ENCODE data around the gene SLC6A19. TPM values are rescaled to one million over a fixed set of nuclear protein-coding genes. Genes with fewer than 3 reads are reported as not detected.

SLC6A19 gene
- total RNA-seq, 1 experiment from 2014 or later, result 0.29 TPM

DNA sequence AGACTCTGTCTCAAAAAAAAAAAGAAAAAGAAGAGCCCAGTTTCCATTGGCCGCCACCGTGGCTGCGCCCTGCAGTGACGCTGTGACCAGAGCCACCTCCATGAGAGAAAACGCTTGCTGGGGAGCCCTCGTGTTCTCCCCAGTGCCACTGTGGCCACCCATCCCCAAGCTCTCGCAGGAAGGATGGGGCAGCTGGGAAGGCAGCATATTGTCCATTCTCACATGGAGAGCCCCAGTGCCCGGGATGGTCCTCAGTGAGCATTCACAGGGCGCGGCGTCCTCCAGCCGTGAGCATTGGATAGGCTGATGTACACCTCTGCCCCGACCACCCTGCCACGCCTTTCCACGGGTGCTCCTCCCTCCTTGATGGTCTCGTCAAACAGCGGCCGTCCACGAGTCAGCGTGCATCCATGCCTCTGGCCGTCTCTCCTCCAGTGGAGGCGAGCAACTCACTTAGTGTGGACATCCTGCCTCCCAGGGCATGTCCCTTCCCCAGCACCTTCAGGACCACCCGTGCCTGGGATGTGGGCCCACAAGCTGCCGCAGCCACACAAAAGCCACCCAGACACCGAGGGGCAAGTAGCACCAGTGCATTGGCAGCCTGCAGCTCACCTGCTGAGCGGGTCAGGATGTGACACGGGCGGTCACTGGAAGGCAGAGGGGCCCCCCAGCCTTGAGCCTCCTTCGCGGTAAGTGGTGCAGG lies 23.4 kb upstream of the SLC6A19 start:
- H3K36me3 Mint-ChIP-seq (ENCODE audit: insufficient read depth, unreplicated experiment), result no peaks in the 10 kb centered on the region
- peaks cover 8% of the 10 kb centered on the region for H3K4me1 Mint-ChIP-seq (ENCODE audit: low read depth, unreplicated experiment)
- intact Hi-C loops (cut with micrococcal nuclease; ENCODE audit: unreplicated experiment), result no loop called here
- TF ChIP-seq, protein P1, sequence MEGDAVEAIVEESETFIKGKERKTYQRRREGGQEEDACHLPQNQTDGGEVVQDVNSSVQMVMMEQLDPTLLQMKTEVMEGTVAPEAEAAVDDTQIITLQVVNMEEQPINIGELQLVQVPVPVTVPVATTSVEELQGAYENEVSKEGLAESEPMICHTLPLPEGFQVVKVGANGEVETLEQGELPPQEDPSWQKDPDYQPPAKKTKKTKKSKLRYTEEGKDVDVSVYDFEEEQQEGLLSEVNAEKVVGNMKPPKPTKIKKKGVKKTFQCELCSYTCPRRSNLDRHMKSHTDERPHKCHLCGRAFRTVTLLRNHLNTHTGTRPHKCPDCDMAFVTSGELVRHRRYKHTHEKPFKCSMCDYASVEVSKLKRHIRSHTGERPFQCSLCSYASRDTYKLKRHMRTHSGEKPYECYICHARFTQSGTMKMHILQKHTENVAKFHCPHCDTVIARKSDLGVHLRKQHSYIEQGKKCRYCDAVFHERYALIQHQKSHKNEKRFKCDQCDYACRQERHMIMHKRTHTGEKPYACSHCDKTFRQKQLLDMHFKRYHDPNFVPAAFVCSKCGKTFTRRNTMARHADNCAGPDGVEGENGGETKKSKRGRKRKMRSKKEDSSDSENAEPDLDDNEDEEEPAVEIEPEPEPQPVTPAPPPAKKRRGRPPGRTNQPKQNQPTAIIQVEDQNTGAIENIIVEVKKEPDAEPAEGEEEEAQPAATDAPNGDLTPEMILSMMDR (IDR thresholded peaks at IDR 0.05; ENCODE audit: insufficient read depth in 1 of 2, low read depth in 1 of 2, low read length in 1 of 2, severe bottlenecking in 1 of 2, unreplicated experiment in 1 of 2), result no peak
- no peak for DNase-seq
- BruUV-seq (replicated peaks), result no TSS peak
- Histone ChIP-seq H3K36me3 (ENCODE audit: control insufficient read depth, insufficient read depth, low read length) (no peaks in the 10 kb centered on the region), H3K9me3 (no peaks in the 10 kb centered on the region), H3K4me1 (peaks cover 34% of the 10 kb centered on the region), H3K27me3 (replicated peaks; ENCODE audit: control insufficient read depth, insufficient read depth, low read length) (no peaks in the 10 kb centered on the region), H3K4me3 (ENCODE audit: low read depth, low read length) (no peak overlapping the region)
- no peaks in the 10 kb centered on the region for H3K27me3 Mint-ChIP-seq (ENCODE audit: insufficient read depth, unreplicated experiment)
- no peak overlapping the region for H3K27ac Mint-ChIP-seq (ENCODE audit: unreplicated experiment)
- POLR2A ChIA-PET, result interaction anchor here (0.9 kb wide), 1 partner anchor 27 kb away, joined by 6 read pairs; no protein-coding TSS in a partner anchor
- CTCF ChIA-PET, result interaction anchor here (1.2 kb wide), 1 partner anchor 27 kb away, joined by 7 read pairs; no protein-coding TSS in a partner anchor
- no peaks in the 10 kb centered on the region for H3K9me3 Mint-ChIP-seq (ENCODE audit: unreplicated experiment)
- H3K4me3 Mint-ChIP-seq (ENCODE audit: unreplicated experiment), result no peak overlapping the region

DNA sequence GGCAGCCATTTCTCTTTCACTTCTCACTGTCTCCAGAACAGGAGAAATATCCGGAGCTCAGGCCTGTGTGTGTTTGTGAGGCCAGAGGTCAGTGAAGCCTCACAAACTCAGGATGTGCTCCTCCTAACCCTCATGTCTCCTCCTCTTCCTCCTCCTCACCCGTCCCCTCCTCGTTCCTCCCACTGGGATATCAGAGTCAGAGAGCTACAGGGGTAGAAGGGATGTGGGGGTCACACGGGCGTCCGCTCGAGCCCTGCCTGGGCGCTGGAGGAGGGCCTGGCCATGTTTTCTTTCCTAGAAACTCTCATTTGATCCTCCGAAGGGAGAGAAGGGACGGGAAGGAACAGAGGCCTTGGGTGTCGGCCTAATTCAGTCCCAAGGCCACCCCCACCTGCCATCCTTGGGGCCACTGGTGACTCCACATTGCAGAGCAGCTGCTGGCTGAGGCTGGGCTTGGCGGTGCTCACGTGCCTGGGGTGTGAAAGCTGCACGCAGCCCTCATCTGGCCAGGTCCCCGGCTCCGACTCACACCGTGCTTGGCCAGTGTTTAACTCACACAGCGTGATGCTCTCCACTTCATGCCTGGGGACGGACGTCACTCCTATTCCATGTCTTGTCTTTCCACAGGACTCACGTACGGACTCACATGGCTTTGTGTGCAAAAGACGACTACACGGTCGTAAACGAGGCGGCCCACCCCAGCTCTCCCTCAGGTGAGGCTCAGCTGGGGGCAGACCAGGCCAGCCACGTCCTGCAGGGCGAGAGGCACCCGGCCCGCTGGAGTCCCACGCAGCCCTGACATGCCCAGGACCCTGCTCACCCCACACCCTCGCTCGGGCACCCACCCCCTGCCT lies 22.6 kb upstream of the SLC6A19 start:
- no peak for DNase-seq
- BruUV-seq (replicated peaks), result no TSS peak
- peaks cover 42% of the 10 kb centered on the region for H3K4me1 ChIP-seq
- no peak overlapping the region for H3K4me3 ChIP-seq (ENCODE audit: low read depth, low read length)
- H3K9me3 Mint-ChIP-seq (ENCODE audit: unreplicated experiment), result no peaks in the 10 kb centered on the region
- no peaks in the 10 kb centered on the region for H3K27me3 ChIP-seq (replicated peaks; ENCODE audit: control insufficient read depth, insufficient read depth, low read length)
- H3K36me3 ChIP-seq (ENCODE audit: control insufficient read depth, insufficient read depth, low read length), result no peaks in the 10 kb centered on the region
- TF ChIP-seq, protein P1 (IDR thresholded peaks at IDR 0.05; ENCODE audit: insufficient read depth in 1 of 2, low read depth in 1 of 2, low read length in 1 of 2, severe bottlenecking in 1 of 2, unreplicated experiment in 1 of 2), result no peak
- H3K27me3 Mint-ChIP-seq (ENCODE audit: insufficient read depth, unreplicated experiment), result no peaks in the 10 kb centered on the region
- H3K36me3 Mint-ChIP-seq (ENCODE audit: insufficient read depth, unreplicated experiment), result no peaks in the 10 kb centered on the region
- CTCF ChIA-PET, result interaction anchor here (1.2 kb wide), 1 partner anchor 26 kb away, joined by 7 read pairs; no protein-coding TSS in a partner anchor
- POLR2A ChIA-PET, result interaction anchor here (0.9 kb wide), 1 partner anchor 26 kb away, joined by 6 read pairs; no protein-coding TSS in a partner anchor
- no peak overlapping the region for H3K4me3 Mint-ChIP-seq (ENCODE audit: unreplicated experiment)
- intact Hi-C loops (cut with micrococcal nuclease; ENCODE audit: unreplicated experiment), result no loop called here
- peaks cover 8% of the 10 kb centered on the region for H3K4me1 Mint-ChIP-seq (ENCODE audit: low read depth, unreplicated experiment)
- H3K9me3 ChIP-seq, result no peaks in the 10 kb centered on the region
- H3K27ac Mint-ChIP-seq (ENCODE audit: unreplicated experiment), result no peak overlapping the region

DNA sequence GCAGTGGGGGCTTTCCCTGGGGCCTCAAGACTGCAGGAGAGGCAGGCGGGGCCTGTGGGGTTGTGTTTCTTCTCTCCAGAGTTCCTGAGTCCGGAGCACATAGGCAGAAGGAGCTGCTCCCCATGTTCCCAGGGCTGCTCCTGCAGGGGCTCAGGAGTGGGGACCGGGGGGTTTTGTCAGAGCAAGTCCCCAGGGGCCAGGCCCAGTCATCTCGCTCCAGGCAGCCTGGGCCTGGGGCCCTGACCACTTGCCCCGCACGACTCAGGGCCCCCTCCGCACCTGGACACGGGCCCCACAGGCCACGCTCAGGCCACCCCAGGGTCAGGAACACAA lies 22.0 kb upstream of the SLC6A19 start:
- ChIA-PET CTCF (no interaction called here), POLR2A (no interaction called here)
- Mint-ChIP-seq H3K4me3 (ENCODE audit: unreplicated experiment) (no peak overlapping the region), H3K4me1 (ENCODE audit: low read depth, unreplicated experiment) (peaks cover 8% of the 10 kb centered on the region), H3K27ac (ENCODE audit: unreplicated experiment) (no peak overlapping the region), H3K9me3 (ENCODE audit: unreplicated experiment) (no peaks in the 10 kb centered on the region), H3K27me3 (ENCODE audit: insufficient read depth, unreplicated experiment) (no peaks in the 10 kb centered on the region), H3K36me3 (ENCODE audit: insufficient read depth, unreplicated experiment) (no peaks in the 10 kb centered on the region)
- DNase-seq, result no peak
- Histone ChIP-seq H3K36me3 (ENCODE audit: control insufficient read depth, insufficient read depth, low read length) (no peaks in the 10 kb centered on the region), H3K9me3 (no peaks in the 10 kb centered on the region), H3K4me3 (ENCODE audit: low read depth, low read length) (no peak overlapping the region), H3K4me1 (peaks cover 47% of the 10 kb centered on the region), H3K27me3 (replicated peaks; ENCODE audit: control insufficient read depth, insufficient read depth, low read length) (no peaks in the 10 kb centered on the region)
- BruUV-seq (replicated peaks), result no TSS peak
- intact Hi-C loops (cut with micrococcal nuclease; ENCODE audit: unreplicated experiment), result no loop called here
- TF ChIP-seq, protein P1 (IDR thresholded peaks at IDR 0.05; ENCODE audit: insufficient read depth in 1 of 2, low read depth in 1 of 2, low read length in 1 of 2, severe bottlenecking in 1 of 2, unreplicated experiment in 1 of 2), result no peak

Data from Caco-2 (cell line).